AG10803 (cell line): ENCODE results near the gene LRSAM1.

Source experiments
- DNase-seq: peaks from one replicate; pipeline ENCODE4 v3.0.0; 2010; ENCODE audit warnings: low read depth
- H3K4me3 ChIP-seq: 2 replicates; pipeline ENCODE4 v1.5.1; 2011; ENCODE audit warnings: mild to moderate bottlenecking, low read length, control low read depth
- CTCF ChIP-seq: conservative IDR thresholded peaks from 2 replicates; pipeline ENCODE4 v1.5.1; 2011; ENCODE audit warnings: mild to moderate bottlenecking, low read length, control low read depth, inconsistent platforms

The LRSAM1 gene

GRCh38 chr9:127548352-127548881 is 97.1 kb downstream of the LRSAM1 start:
- H3K4me3 ChIP-seq = no peak overlapping the region
- no peak for TF ChIP-seq CTCF
- DNase-seq = no peak

- H3K4me3 ChIP-seq = no peak overlapping the region
- TF ChIP-seq CTCF = no peak
- DNase-seq = no peak
Measured at GRCh38 chr9:127549218-127549617, 97.9 kb downstream of the LRSAM1 start.

- no peak for TF ChIP-seq CTCF
- no peak for DNase-seq
- H3K4me3 ChIP-seq = no peak overlapping the region
Measured at GRCh38 chr9:127549751-127550150, 98.4 kb downstream of the LRSAM1 start.

- TF ChIP-seq CTCF = no peak
- H3K4me3 ChIP-seq = no peak overlapping the region
- DNase-seq = no peak
Measured at GRCh38 chr9:127550282-127550681, 99.0 kb downstream of the LRSAM1 start.

- TF ChIP-seq CTCF = no peak
- DNase-seq = no peak
- H3K4me3 ChIP-seq = no peak overlapping the region
Measured at GRCh38 chr9:127550751-127551150, 99.4 kb downstream of the LRSAM1 start.
